ENCODE data around the gene C1orf87.

Gene C1orf87

DNA sequence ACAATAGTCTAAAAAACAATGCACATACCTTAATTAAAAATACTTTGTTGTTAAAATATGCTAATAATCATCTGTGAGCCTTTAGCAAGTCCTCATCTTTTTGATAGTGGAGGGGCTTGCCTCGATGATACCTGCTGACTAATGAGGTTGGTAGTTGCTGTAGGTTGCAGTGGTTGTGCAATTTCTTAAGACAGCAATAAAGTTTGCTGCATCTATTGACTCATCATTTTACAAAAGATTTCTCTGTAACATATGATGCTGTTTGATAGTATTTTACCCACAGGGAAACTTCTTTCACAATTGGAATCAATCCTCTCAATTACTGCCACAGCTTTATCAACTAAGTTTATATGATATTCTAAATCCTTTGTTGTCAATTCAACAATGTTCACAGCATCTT is 7.6 kb downstream of the C1orf87 start:
- DNase-seq (ENCODE audit: insufficient read length, low spot score) (no peak), FAIRE-seq (no peak)
- TF ChIP-seq, protein P1, sequence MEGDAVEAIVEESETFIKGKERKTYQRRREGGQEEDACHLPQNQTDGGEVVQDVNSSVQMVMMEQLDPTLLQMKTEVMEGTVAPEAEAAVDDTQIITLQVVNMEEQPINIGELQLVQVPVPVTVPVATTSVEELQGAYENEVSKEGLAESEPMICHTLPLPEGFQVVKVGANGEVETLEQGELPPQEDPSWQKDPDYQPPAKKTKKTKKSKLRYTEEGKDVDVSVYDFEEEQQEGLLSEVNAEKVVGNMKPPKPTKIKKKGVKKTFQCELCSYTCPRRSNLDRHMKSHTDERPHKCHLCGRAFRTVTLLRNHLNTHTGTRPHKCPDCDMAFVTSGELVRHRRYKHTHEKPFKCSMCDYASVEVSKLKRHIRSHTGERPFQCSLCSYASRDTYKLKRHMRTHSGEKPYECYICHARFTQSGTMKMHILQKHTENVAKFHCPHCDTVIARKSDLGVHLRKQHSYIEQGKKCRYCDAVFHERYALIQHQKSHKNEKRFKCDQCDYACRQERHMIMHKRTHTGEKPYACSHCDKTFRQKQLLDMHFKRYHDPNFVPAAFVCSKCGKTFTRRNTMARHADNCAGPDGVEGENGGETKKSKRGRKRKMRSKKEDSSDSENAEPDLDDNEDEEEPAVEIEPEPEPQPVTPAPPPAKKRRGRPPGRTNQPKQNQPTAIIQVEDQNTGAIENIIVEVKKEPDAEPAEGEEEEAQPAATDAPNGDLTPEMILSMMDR (IDR thresholded peaks at IDR 0.05; ENCODE audit: insufficient read depth, missing control alignments) = no peak

DNA sequence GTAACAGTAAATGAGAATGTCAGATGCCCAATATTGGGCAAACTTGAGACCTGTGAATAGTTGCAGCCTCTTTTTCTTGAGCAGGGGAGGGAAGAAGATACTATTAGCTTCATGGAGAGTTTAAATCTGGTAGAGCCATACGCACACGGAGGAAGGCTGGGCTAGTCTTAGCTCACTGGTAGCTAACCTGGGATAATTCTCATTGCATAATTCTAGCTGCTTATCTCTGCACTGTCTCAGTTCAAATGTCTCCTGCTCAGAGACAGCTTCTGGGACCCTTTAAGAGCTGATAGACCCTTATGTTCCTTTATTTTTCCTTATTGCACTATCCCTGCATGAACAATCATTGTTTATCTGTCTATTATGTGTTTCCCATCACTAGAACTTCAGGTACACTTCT is 8.4 kb downstream of the C1orf87 start:
- no peak for DNase-seq (ENCODE audit: insufficient read length, low spot score)
- TF ChIP-seq, protein P1 (IDR thresholded peaks at IDR 0.05; ENCODE audit: insufficient read depth, missing control alignments) = no peak
- FAIRE-seq = peak; percentile 55

DNA sequence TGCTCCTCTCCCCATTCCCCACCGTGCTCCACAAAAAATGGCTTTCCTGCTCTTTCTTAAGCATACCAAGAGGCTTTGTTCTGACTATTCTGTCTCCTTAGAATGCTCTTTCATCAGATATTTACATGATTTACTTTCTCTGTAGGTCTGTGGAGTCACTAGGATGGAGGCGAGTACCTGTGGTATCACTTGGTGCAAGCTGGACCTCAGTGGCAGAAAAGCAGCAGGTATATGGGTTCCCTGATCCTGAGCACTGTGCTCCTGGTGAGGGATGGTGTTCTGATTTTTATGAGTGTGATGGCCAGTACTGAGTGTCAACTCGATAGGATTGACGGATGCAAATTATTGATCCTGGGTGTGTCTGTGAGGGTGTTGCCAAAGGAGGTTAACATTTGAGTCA is 10.0 kb downstream of the C1orf87 start:
- FAIRE-seq (no peak), DNase-seq (ENCODE audit: insufficient read length, low spot score) (no peak)
- TF ChIP-seq, protein P1 (IDR thresholded peaks at IDR 0.05; ENCODE audit: insufficient read depth, missing control alignments) = no peak

DNA sequence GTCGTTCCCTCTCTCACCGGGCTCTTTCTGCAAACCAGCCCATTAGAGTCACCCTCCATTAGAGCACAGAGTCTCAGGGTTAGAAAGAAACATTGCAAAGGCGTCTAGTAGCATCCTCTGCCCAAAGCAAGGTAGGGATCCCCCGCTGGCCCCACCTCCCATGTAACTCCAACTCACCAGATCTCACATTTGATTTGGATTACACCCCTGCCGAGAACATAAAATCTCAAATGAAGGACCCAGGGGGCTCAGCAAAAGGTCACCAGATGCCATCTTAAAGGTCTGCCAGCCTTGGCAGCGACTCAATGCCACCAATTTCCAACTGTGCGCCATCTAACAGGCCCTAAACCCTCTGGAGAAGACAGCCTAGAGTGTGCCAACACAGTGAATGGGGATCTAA is 14.1 kb downstream of the C1orf87 start:
- DNase-seq (ENCODE audit: insufficient read length, low spot score) (no peak), FAIRE-seq (no peak)
- TF ChIP-seq, protein P1 (IDR thresholded peaks at IDR 0.05; ENCODE audit: insufficient read depth, missing control alignments) = no peak

DNA sequence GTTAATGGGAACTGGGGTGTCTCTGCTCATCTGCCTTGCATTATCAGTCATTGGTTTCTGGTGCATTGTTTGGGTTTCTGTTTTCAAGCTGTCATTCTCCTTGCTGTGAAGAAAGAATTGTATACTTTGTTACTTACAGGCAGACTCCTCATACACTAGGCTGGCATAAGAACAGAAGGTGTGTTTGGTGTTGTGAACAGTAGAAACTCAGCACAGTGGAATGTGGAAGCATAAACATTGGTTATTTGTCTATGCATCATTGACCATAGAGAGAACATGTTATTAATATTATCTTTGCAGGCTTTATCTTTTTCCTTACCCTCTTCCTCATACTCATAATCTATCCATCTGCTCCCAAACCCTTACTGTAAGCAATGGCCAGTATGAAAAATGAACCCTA is 18.2 kb downstream of the C1orf87 start:
- no peak for FAIRE-seq
- no peak for DNase-seq (ENCODE audit: insufficient read length, low spot score)

DNA sequence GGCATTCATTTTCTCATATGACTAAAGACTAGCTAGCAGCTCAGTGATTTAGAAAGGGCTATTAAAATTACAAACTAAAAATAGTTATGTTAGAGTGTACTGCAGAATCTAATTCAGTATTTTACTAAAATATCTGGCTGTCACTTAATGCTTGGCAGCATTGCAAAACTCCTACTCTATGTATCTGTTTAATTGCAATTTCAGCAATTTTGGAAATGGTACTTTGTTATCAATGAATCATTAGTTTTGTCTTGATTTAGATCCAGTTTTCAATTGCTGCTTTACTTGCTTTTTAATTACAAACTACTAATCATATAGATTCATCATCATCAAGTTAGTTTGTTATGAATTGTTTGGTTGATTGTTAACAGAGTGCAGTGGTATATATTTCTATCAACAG is 19.2 kb downstream of the C1orf87 start:
- TF ChIP-seq, protein P1 (IDR thresholded peaks at IDR 0.05; ENCODE audit: insufficient read depth, missing control alignments) = no peak
- DNase-seq (ENCODE audit: insufficient read length, low spot score) (no peak), FAIRE-seq (no peak)

More for the DNA sequence above, 18.2 kb downstream of the C1orf87 start:
- TF ChIP-seq, protein P1 (IDR thresholded peaks at IDR 0.05; ENCODE audit: insufficient read depth, missing control alignments) = no peak

DNA sequence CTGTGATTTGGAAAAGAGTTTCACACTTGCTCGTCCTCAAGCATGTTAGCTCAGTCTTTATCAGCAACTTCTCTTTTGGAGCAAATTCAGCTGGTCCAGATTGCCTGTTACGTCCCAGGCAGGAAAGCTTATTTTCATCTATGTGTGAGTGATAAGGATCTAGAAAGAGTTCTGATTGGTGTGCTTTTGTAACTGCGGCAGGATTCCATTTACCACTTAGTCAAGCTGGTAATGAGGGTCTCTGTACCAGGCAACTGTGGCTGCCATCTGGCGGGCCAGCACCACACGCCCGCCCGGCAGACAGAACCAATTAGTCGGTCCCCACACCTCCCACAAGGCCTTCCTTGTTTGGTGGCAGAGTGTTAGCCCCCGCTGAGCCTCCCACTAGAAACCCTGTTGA is 21.0 kb downstream of the C1orf87 start:
- FAIRE-seq (no peak), DNase-seq (ENCODE audit: insufficient read length, low spot score) (no peak)
- TF ChIP-seq, protein P1 (IDR thresholded peaks at IDR 0.05; ENCODE audit: insufficient read depth, missing control alignments) = no peak

All from D721Med (cell line).